Endothelial cell (in vitro differentiated cells): ENCODE data around the gene LIPI. TPM values are rescaled to one million over a fixed set of nuclear protein-coding genes. Genes with fewer than 3 reads are reported as not detected.
"Not testable (repeated sequence)": the region's sequence is repeated elsewhere in the genome, so short reads cannot be mapped to it uniquely, and the experiment has no call there.

Source experiments
- DNase-seq: peaks from one replicate; pipeline ENCODE4 v3.0.0; 2021; ENCODE audit warnings: low spot score
- H3K27ac Mint-ChIP-seq: one replicate; pipeline ENCODE4 v1.8.0; 2021; ENCODE audit warnings: mixed read lengths, inconsistent platforms; ENCODE audit not compliant: unreplicated experiment
- H3K27me3 Mint-ChIP-seq: one replicate; pipeline ENCODE4 v1.8.0; 2021; ENCODE audit warnings: mild to moderate bottlenecking, moderate library complexity, mixed read lengths, inconsistent platforms; ENCODE audit not compliant: unreplicated experiment
- H3K36me3 Mint-ChIP-seq: one replicate; pipeline ENCODE4 v1.8.0; 2021; ENCODE audit warnings: mild to moderate bottlenecking, low read depth, mixed read lengths, inconsistent platforms; ENCODE audit not compliant: unreplicated experiment
- H3K4me1 Mint-ChIP-seq: one replicate; pipeline ENCODE4 v1.8.0; 2021; ENCODE audit warnings: mild to moderate bottlenecking, mixed read lengths, inconsistent platforms; ENCODE audit not compliant: unreplicated experiment
- H3K4me3 Mint-ChIP-seq: one replicate; pipeline ENCODE4 v1.8.0; 2021; ENCODE audit warnings: mild to moderate bottlenecking, mixed read lengths, inconsistent platforms; ENCODE audit not compliant: unreplicated experiment
- H3K9me3 Mint-ChIP-seq: one replicate; pipeline ENCODE4 v1.8.0; 2021; ENCODE audit warnings: mixed read lengths, inconsistent platforms; ENCODE audit not compliant: unreplicated experiment
- total RNA-seq: library from RNA; stranded (reverse); fragmentation: NEBNext Ultra II Directional; extraction: Animal tissue kit (Norgen Biotek cat#: 25700); gene quantifications from one replicate; pipeline ENCODE4 v1.2.1, GENCODE V29; 2021; ENCODE audit not compliant: unreplicated experiment
- TF ChIP-seq, protein P1 (sequence below): fragments of 200-600 bp; sonication (generic); IDR thresholded peaks from one replicate; pipeline ENCODE4 v1.5.0; 2021; ENCODE audit warnings: antibody characterized with exemption; ENCODE audit not compliant: unreplicated experiment

LIPI gene
- total RNA-seq, 1 donor from 2014 or later, result not detected

DNA sequence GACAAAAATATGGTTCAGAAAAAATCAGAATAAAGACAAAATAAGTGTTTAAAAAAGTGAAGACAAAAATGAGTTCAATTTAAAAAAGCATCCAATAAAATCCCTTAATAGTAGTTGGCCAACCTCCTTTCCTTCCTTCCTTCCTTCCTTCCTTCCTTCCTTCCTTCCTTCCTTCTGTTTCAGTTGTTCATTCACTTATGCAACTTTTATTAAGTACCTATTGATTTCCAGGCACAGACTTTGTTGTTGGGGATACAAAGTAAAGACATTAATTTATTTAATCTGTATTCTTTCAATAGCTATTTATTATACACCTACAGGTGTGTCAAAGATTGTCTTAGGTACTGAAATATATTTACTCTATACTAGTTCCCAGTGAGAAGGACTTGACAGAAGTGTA lies 2.4 kb upstream of the LIPI start:
- TF ChIP-seq, protein P1, sequence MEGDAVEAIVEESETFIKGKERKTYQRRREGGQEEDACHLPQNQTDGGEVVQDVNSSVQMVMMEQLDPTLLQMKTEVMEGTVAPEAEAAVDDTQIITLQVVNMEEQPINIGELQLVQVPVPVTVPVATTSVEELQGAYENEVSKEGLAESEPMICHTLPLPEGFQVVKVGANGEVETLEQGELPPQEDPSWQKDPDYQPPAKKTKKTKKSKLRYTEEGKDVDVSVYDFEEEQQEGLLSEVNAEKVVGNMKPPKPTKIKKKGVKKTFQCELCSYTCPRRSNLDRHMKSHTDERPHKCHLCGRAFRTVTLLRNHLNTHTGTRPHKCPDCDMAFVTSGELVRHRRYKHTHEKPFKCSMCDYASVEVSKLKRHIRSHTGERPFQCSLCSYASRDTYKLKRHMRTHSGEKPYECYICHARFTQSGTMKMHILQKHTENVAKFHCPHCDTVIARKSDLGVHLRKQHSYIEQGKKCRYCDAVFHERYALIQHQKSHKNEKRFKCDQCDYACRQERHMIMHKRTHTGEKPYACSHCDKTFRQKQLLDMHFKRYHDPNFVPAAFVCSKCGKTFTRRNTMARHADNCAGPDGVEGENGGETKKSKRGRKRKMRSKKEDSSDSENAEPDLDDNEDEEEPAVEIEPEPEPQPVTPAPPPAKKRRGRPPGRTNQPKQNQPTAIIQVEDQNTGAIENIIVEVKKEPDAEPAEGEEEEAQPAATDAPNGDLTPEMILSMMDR, result no peak
- Mint-ChIP-seq H3K27me3 (no peaks in the 10 kb centered on the region), H3K4me1 (no peaks in the 10 kb centered on the region), H3K36me3 (no peaks in the 10 kb centered on the region), H3K9me3 (no peaks in the 10 kb centered on the region), H3K27ac (no peak overlapping the region), H3K4me3 (no peak overlapping the region)
- no peak for DNase-seq

DNA sequence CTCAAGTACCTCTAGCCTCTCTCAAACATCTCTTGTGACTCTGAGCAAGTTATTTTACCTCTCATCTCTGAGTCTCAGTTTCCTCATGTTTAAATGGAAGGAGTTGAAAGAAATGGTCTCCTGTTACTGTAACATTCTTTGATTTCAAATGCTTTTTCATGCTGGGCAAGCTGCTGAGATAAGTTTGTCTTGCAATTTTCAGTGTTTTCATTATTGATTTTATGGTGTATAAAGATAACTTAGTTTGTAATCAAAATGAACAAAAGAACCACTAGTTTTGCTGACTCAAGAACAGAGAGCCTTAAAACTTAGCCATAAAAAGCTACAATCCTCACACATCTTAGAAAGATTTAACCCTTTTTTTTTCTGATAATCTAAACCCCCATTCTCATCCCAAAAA lies 4.5 kb downstream of the LIPI start:
- no peak overlapping the region for H3K27ac Mint-ChIP-seq
- TF ChIP-seq, protein P1, result no peak
- DNase-seq, result no peak
- H3K27me3 Mint-ChIP-seq, result peaks cover 1% of the 10 kb centered on the region
- H3K36me3 Mint-ChIP-seq, result no peaks in the 10 kb centered on the region
- no peak overlapping the region for H3K4me3 Mint-ChIP-seq
- no peaks in the 10 kb centered on the region for H3K4me1 Mint-ChIP-seq
- no peaks in the 10 kb centered on the region for H3K9me3 Mint-ChIP-seq

DNA sequence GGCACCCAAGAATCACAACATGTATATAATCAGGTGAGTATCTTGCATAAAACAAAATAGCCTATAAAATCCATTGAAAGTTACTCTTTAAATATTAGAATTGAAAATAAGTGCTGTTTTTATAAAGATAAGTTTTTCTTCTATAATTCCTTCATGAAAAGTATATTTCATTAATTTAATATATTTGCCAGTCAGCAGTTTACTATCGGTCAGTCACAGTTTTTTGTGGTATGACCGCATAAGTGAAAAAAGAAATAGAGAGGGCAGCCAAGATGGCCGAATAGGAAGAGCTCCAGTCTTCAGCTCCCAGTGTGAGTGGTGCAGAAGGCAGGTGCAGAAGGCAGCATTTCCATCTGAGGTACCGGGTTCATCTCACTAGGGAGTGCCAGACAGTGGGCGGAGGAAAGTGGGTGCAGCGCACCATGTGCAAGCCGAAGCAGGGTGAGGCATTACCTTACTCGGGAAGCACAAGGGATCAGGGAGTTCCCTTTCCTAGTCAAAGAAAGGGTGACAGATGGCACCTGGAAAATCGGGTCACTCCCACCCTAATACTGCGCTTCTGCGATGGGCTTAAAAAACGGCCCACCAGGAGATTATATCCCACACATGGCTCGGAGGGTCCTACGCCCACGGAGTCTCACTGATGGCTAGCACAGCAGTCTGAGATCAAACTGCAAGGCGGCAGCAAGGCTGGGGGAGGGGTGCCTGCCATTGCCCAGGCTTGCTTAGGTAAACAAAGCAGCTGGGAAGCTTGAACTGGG lies 44.1 kb downstream of the LIPI start:
- H3K27ac Mint-ChIP-seq, H3K27me3 Mint-ChIP-seq, DNase-seq, H3K9me3 Mint-ChIP-seq, H3K36me3 Mint-ChIP-seq, H3K4me1 Mint-ChIP-seq, H3K4me3 Mint-ChIP-seq: not testable (repeated sequence)

DNA sequence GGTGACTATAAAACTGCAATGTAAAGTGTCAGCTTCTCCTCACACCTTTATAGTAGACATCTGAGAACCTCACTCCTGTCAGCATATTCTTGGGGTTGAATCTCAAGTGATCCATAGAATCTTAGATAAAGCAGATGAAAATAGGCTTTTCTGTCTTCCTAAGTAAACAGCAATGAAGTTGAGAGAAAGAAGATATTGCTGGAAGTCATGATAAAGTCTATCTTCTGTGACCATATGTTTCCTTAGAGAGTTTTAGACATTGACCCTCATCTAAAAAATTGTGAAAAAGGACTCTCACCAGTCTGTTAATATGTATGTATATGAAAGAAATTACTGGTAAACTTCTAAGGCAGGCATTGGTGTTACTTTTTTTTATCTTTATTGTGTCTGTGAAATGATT lies 66.8 kb downstream of the LIPI start:
- H3K4me3 Mint-ChIP-seq, result no peak overlapping the region
- no peak for DNase-seq
- H3K4me1 Mint-ChIP-seq, result no peaks in the 10 kb centered on the region
- H3K36me3 Mint-ChIP-seq, result no peaks in the 10 kb centered on the region
- H3K27me3 Mint-ChIP-seq, result no peaks in the 10 kb centered on the region
- H3K9me3 Mint-ChIP-seq, result no peaks in the 10 kb centered on the region
- no peak overlapping the region for H3K27ac Mint-ChIP-seq
- TF ChIP-seq, protein P1, result no peak

DNA sequence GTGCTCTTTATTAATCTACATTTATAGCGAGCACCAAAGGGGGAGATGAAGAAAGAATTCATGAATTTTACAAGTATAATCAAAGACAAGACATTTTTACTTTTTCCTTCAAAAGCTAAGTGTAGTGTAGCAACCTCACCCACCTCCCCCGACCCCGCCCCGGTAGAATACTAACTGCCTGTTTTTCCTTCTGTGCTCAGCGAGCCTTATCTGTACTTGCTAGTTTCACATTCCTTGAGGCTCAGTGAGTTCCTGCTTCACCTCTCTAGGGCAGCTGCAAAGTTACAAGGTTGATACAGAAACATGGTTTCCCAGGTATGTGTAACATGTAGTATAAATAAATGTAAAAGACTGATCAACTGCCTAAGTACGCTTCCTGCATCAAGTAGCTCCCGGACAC lies 86.5 kb downstream of the LIPI start:
- H3K4me3 Mint-ChIP-seq, result no peak overlapping the region
- H3K36me3 Mint-ChIP-seq, result peaks cover 6% of the 10 kb centered on the region
- H3K4me1 Mint-ChIP-seq, result peaks cover 16% of the 10 kb centered on the region
- DNase-seq, result no peak
- H3K27ac Mint-ChIP-seq, result no peak overlapping the region
- peaks cover 2% of the 10 kb centered on the region for H3K27me3 Mint-ChIP-seq
- peaks cover 4% of the 10 kb centered on the region for H3K9me3 Mint-ChIP-seq
- TF ChIP-seq, protein P1, result no peak
